Immature natural killer cell (primary cell): ENCODE results near the gene SH3PXD2A. TPM values are rescaled to one million over a fixed set of nuclear protein-coding genes. Genes with fewer than 3 reads are reported as not detected.

Source experiments
- DNase-seq, 3 donors: peaks; one replicate each; pipeline ENCODE4 v3.0.0; 2022; ENCODE audit warnings: mixed read lengths in 1 of 3
- H3K27ac Mint-ChIP-seq, 6 donors: one replicate each; pipeline ENCODE4 v1.8.0; 2020; ENCODE audit warnings: mixed read lengths in 6 of 6, mild to moderate bottlenecking in 5 of 6, inconsistent platforms in 4 of 6, moderate library complexity in 3 of 6
- H3K27me3 Mint-ChIP-seq, 3 donors: one replicate each; pipeline ENCODE4 v1.8.0; 2020 to 2021; ENCODE audit warnings: low read depth in 3 of 3, mild to moderate bottlenecking in 3 of 3, mixed read lengths in 3 of 3, moderate library complexity in 3 of 3, inconsistent platforms in 1 of 3
- H3K36me3 Mint-ChIP-seq, 3 donors: one replicate each; pipeline ENCODE4 v1.8.0; 2020; ENCODE audit warnings: mixed read lengths in 3 of 3, inconsistent platforms in 2 of 3, mild to moderate bottlenecking in 2 of 3
- H3K4me1 Mint-ChIP-seq, 2 donors: one replicate each; pipeline ENCODE4 v1.8.0; 2020; ENCODE audit warnings: inconsistent platforms in 2 of 2, mild to moderate bottlenecking in 2 of 2, mixed read lengths in 2 of 2, moderate library complexity in 1 of 2
- H3K4me3 Mint-ChIP-seq, 5 donors: one replicate each; pipeline ENCODE4 v1.8.0; 2020; ENCODE audit warnings: mild to moderate bottlenecking in 5 of 5, mixed read lengths in 5 of 5, inconsistent platforms in 3 of 5, moderate library complexity in 3 of 5
- H3K9me3 Mint-ChIP-seq, 6 donors: one replicate each; pipeline ENCODE4 v1.8.0; 2020; ENCODE audit warnings: mild to moderate bottlenecking in 6 of 6, mixed read lengths in 6 of 6, inconsistent platforms in 4 of 6, moderate library complexity in 3 of 6
- polyA plus RNA-seq, 3 donors: library from polyadenylated mRNA; unstranded; fragments of 300-500 nt; fragmentation: Illumina TruSeq; gene quantifications; one replicate each; pipeline ENCODE4 v1.2.3, GENCODE V29; 2021

The SH3PXD2A gene
- polyA plus RNA-seq, 3 donors from 2014 or later, result 0.07 to 0.43 TPM; not detected in 1

- no peak overlapping the region for H3K4me3 Mint-ChIP-seq
- no peak overlapping the region for H3K27ac Mint-ChIP-seq
- DNase-seq, result no peak
- peaks cover 2 to 12% (median 2%) of the 10 kb centered on the region in 3 donors for H3K27me3 Mint-ChIP-seq
- no peaks in the 10 kb centered on the region for H3K4me1 Mint-ChIP-seq
- H3K9me3 Mint-ChIP-seq, result no peaks in the 10 kb centered on the region
- H3K36me3 Mint-ChIP-seq, result no peaks in the 10 kb centered on the region
Measured at GRCh38 chr10:103682631-103683030, 172.7 kb downstream of the SH3PXD2A start.

GRCh38 chr10:103681617-103682399 lies 173.6 kb downstream of the SH3PXD2A start:
- Mint-ChIP-seq H3K36me3 (no peaks in the 10 kb centered on the region), H3K4me3 (no peak overlapping the region), H3K9me3 (no peaks in the 10 kb centered on the region), H3K4me1 (no peaks in the 10 kb centered on the region), H3K27ac (no peak overlapping the region), H3K27me3 (peaks cover 2 to 10% (median 3%) of the 10 kb centered on the region in 3 donors)
- DNase-seq, result no peak

GRCh38 chr10:103680869-103681236 lies 174.5 kb downstream of the SH3PXD2A start:
- Mint-ChIP-seq H3K27ac (no peak overlapping the region), H3K4me3 (no peak overlapping the region), H3K27me3 (peaks cover 2 to 10% (median 3%) of the 10 kb centered on the region in 3 donors), H3K9me3 (no peaks in the 10 kb centered on the region), H3K36me3 (no peaks in the 10 kb centered on the region), H3K4me1 (no peaks in the 10 kb centered on the region)
- DNase-seq, result no peak

- Mint-ChIP-seq H3K36me3 (no peaks in the 10 kb centered on the region), H3K27me3 (peaks cover 2 to 8% (median 3%) of the 10 kb centered on the region in 3 donors), H3K4me1 (no peaks in the 10 kb centered on the region), H3K9me3 (no peaks in the 10 kb centered on the region), H3K27ac (peak overlapping the region in 2 of 6 donors; percentile 28 to 93), H3K4me3 (no peak overlapping the region)
- no peak for DNase-seq
Measured at GRCh38 chr10:103679096-103679790, 176.1 kb downstream of the SH3PXD2A start.

GRCh38 chr10:103678178-103678526 lies 177.2 kb downstream of the SH3PXD2A start:
- H3K4me3 Mint-ChIP-seq, result peak overlapping the region in 4 of 5 donors; percentile 13 to 77 (median 38)

GRCh38 chr10:103677486-103678177 lies 177.7 kb downstream of the SH3PXD2A start:
- no peaks in the 10 kb centered on the region for H3K4me1 Mint-ChIP-seq
- no peak for DNase-seq
- no peaks in the 10 kb centered on the region for H3K9me3 Mint-ChIP-seq
- peaks cover 3 to 8% (median 6%) of the 10 kb centered on the region in 3 donors for H3K27me3 Mint-ChIP-seq
- peak overlapping the region in 4 of 5 donors; percentile 13 to 77 (median 38) for H3K4me3 Mint-ChIP-seq
- H3K36me3 Mint-ChIP-seq, result no peaks in the 10 kb centered on the region
- peak overlapping the region in 5 of 6 donors; percentile 32 to 93 (median 74) for H3K27ac Mint-ChIP-seq

More at GRCh38 chr10:103678178-103678526, 177.2 kb downstream of the SH3PXD2A start:
- no peaks in the 10 kb centered on the region for H3K36me3 Mint-ChIP-seq
- H3K27ac Mint-ChIP-seq, result peak overlapping the region in 5 of 6 donors; percentile 32 to 93 (median 74)
- peaks cover 3 to 8% (median 6%) of the 10 kb centered on the region in 3 donors for H3K27me3 Mint-ChIP-seq
- peak; percentile 28 to 82 (median 48) for DNase-seq
- no peaks in the 10 kb centered on the region for H3K4me1 Mint-ChIP-seq
- no peaks in the 10 kb centered on the region for H3K9me3 Mint-ChIP-seq

- Mint-ChIP-seq H3K27ac (peak overlapping the region in 1 of 6 donors; percentile 93), H3K27me3 (peaks cover 3 to 8% (median 6%) of the 10 kb centered on the region in 3 donors), H3K4me1 (no peaks in the 10 kb centered on the region), H3K9me3 (no peaks in the 10 kb centered on the region), H3K4me3 (no peak overlapping the region), H3K36me3 (no peaks in the 10 kb centered on the region)
- DNase-seq, result no peak
Measured at GRCh38 chr10:103676851-103677417, 178.4 kb downstream of the SH3PXD2A start.

- no peak for DNase-seq
- H3K27ac Mint-ChIP-seq, result peak overlapping the region in 1 of 6 donors; percentile 93
- no peak overlapping the region for H3K4me3 Mint-ChIP-seq
- H3K9me3 Mint-ChIP-seq, result no peaks in the 10 kb centered on the region
- H3K4me1 Mint-ChIP-seq, result no peaks in the 10 kb centered on the region
- no peaks in the 10 kb centered on the region for H3K36me3 Mint-ChIP-seq
- H3K27me3 Mint-ChIP-seq, result peaks cover 1 to 8% (median 4%) of the 10 kb centered on the region in 3 donors
Measured at GRCh38 chr10:103676058-103676785, 179.2 kb downstream of the SH3PXD2A start.

- no peaks in the 10 kb centered on the region for H3K9me3 Mint-ChIP-seq
- H3K27me3 Mint-ChIP-seq, result peaks cover 1 to 12% (median 4%) of the 10 kb centered on the region in 3 donors
- no peak overlapping the region for H3K4me3 Mint-ChIP-seq
- no peak overlapping the region for H3K27ac Mint-ChIP-seq
- no peaks in the 10 kb centered on the region for H3K36me3 Mint-ChIP-seq
- DNase-seq, result no peak
- peaks cover 9 to 12% of the 10 kb centered on the region in 2 donors for H3K4me1 Mint-ChIP-seq
Measured at GRCh38 chr10:103673606-103674005, 181.8 kb downstream of the SH3PXD2A start.

GRCh38 chr10:103672345-103672744 lies 183.0 kb downstream of the SH3PXD2A start:
- H3K27ac Mint-ChIP-seq, result peak overlapping the region in 1 of 6 donors; percentile 24
- H3K9me3 Mint-ChIP-seq, result peaks cover 0 to 1% (median 0%) of the 10 kb centered on the region in 6 donors
- peaks cover 14 to 17% of the 10 kb centered on the region in 2 donors for H3K4me1 Mint-ChIP-seq

GRCh38 chr10:103671126-103671895 lies 184.1 kb downstream of the SH3PXD2A start:
- peaks cover 0 to 1% (median 0%) of the 10 kb centered on the region in 6 donors for H3K9me3 Mint-ChIP-seq
- H3K27ac Mint-ChIP-seq, result no peak overlapping the region
- H3K36me3 Mint-ChIP-seq, result no peaks in the 10 kb centered on the region
- H3K4me1 Mint-ChIP-seq, result peaks cover 14 to 18% of the 10 kb centered on the region in 2 donors
- no peak overlapping the region for H3K4me3 Mint-ChIP-seq
- peaks cover 0 to 12% (median 0%) of the 10 kb centered on the region in 3 donors for H3K27me3 Mint-ChIP-seq
- DNase-seq, result no peak

More at GRCh38 chr10:103672345-103672744, 183.0 kb downstream of the SH3PXD2A start:
- Mint-ChIP-seq H3K27me3 (peaks cover 1 to 12% (median 2%) of the 10 kb centered on the region in 3 donors), H3K4me3 (no peak overlapping the region), H3K36me3 (no peaks in the 10 kb centered on the region)
- no peak for DNase-seq

- Mint-ChIP-seq H3K9me3 (peaks cover 0 to 1% (median 0%) of the 10 kb centered on the region in 6 donors), H3K4me3 (peak overlapping the region in 1 of 5 donors; percentile 6), H3K27me3 (peaks cover 0 to 14% (median 2%) of the 10 kb centered on the region in 3 donors), H3K27ac (no peak overlapping the region), H3K36me3 (no peaks in the 10 kb centered on the region), H3K4me1 (peaks cover 20 to 24% of the 10 kb centered on the region in 2 donors)
- DNase-seq, result no peak
Measured at GRCh38 chr10:103669944-103670343, 185.4 kb downstream of the SH3PXD2A start.
